ENCODE data around the gene ATP13A3. TPM values are rescaled to one million over a fixed set of nuclear protein-coding genes. Genes with fewer than 3 reads are reported as not detected.

ATP13A3 gene
- total RNA-seq, 6 donors from 2014 or later: 67.9 to 152 (median 94.6) TPM

- H3K27me3 ChIP-seq: no peaks in the 10 kb centered on the region
- TF ChIP-seq POLR2A (IDR thresholded peaks at IDR 0.05) (no peak), EP300 (IDR thresholded peaks at IDR 0.05) (no peak), CTCF (IDR thresholded peaks at IDR 0.05) (no peak), POLR2AphosphoS5 (IDR thresholded peaks at IDR 0.05) (no peak)
- DNase-seq (no peak), ATAC-seq (ENCODE audit: low FRiP score in 2 of 2) (no peak)
- H3K36me3 ChIP-seq: peaks cover 17 to 62% (median 31%) of the 10 kb centered on the region in 4 donors
- no peaks in the 10 kb centered on the region for H3K4me1 ChIP-seq
- 94 to 95% methylated on average over 7 of the region's 7 CpGs for WGBS, 2 donors
- H3K27ac ChIP-seq: no peak overlapping the region
- no peak overlapping the region for H3K4me3 ChIP-seq
- H3K9me3 ChIP-seq: no peaks in the 10 kb centered on the region
These were observed 61.8 kb downstream of the ATP13A3 start for GRCh38 chr3:194424953-194425352.

- H3K9me3 ChIP-seq: no peaks in the 10 kb centered on the region
- ATAC-seq (ENCODE audit: low FRiP score in 2 of 2) (no peak), DNase-seq (no peak)
- no peak overlapping the region for H3K27ac ChIP-seq
- TF ChIP-seq POLR2AphosphoS5 (IDR thresholded peaks at IDR 0.05) (no peak), EP300 (IDR thresholded peaks at IDR 0.05) (no peak), CTCF (IDR thresholded peaks at IDR 0.05) (no peak), POLR2A (IDR thresholded peaks at IDR 0.05) (no peak)
- no peaks in the 10 kb centered on the region for H3K27me3 ChIP-seq
- 98 to 100% methylated on average over 1 of the region's 1 CpG for WGBS, 2 donors
- H3K4me1 ChIP-seq: no peaks in the 10 kb centered on the region
- H3K36me3 ChIP-seq: peaks cover 17 to 62% (median 25%) of the 10 kb centered on the region in 4 donors
- H3K4me3 ChIP-seq: no peak overlapping the region
These were observed 62.4 kb downstream of the ATP13A3 start for GRCh38 chr3:194424373-194424772.

GRCh38 chr3:194423317-194423716 is 63.5 kb downstream of the ATP13A3 start:
- DNase-seq (no peak), ATAC-seq (ENCODE audit: low FRiP score in 2 of 2) (no peak)
- H3K4me3 ChIP-seq: no peak overlapping the region
- peaks cover 17 to 60% (median 23%) of the 10 kb centered on the region in 4 donors for H3K36me3 ChIP-seq
- no peak for TF ChIP-seq EP300 (IDR thresholded peaks at IDR 0.05)
- TF ChIP-seq POLR2A (IDR thresholded peaks at IDR 0.05): no peak
- TF ChIP-seq CTCF (IDR thresholded peaks at IDR 0.05): no peak
- no peak for TF ChIP-seq POLR2AphosphoS5 (IDR thresholded peaks at IDR 0.05)
- no peak overlapping the region for H3K27ac ChIP-seq
- H3K4me1 ChIP-seq: no peaks in the 10 kb centered on the region
- WGBS, 2 donors: 71 to 85% methylated on average over 3 of the region's 3 CpGs
- H3K27me3 ChIP-seq: no peaks in the 10 kb centered on the region
- no peaks in the 10 kb centered on the region for H3K9me3 ChIP-seq

GRCh38 chr3:194422188-194422587 is 64.6 kb downstream of the ATP13A3 start:
- peaks cover 17 to 55% (median 22%) of the 10 kb centered on the region in 4 donors for H3K36me3 ChIP-seq
- DNase-seq (no peak), ATAC-seq (ENCODE audit: low FRiP score in 2 of 2) (no peak)
- H3K4me1 ChIP-seq: no peaks in the 10 kb centered on the region
- TF ChIP-seq EP300 (IDR thresholded peaks at IDR 0.05) (no peak), POLR2AphosphoS5 (IDR thresholded peaks at IDR 0.05) (no peak), CTCF (IDR thresholded peaks at IDR 0.05) (no peak), POLR2A (IDR thresholded peaks at IDR 0.05) (no peak)
- H3K27me3 ChIP-seq: no peaks in the 10 kb centered on the region
- H3K4me3 ChIP-seq: no peak overlapping the region
- H3K9me3 ChIP-seq: no peaks in the 10 kb centered on the region
- no peak overlapping the region for H3K27ac ChIP-seq

- Histone ChIP-seq H3K36me3 (peaks cover 0 to 29% (median 6%) of the 10 kb centered on the region in 4 donors), H3K4me1 (no peaks in the 10 kb centered on the region), H3K4me3 (no peak overlapping the region), H3K9me3 (no peaks in the 10 kb centered on the region), H3K27me3 (no peaks in the 10 kb centered on the region), H3K27ac (no peak overlapping the region)
- TF ChIP-seq EP300 (IDR thresholded peaks at IDR 0.05) (no peak), POLR2A (IDR thresholded peaks at IDR 0.05) (no peak), POLR2AphosphoS5 (IDR thresholded peaks at IDR 0.05) (no peak), CTCF (IDR thresholded peaks at IDR 0.05) (no peak)
- ATAC-seq (ENCODE audit: low FRiP score in 2 of 2) (no peak), DNase-seq (no peak)
- WGBS, 2 donors: 81 to 93% methylated on average over 2 of the region's 2 CpGs
These were observed 68.1 kb downstream of the ATP13A3 start for GRCh38 chr3:194418671-194419070.

All from upper lobe of left lung (tissue), 6 donors.